AG08396 (cell line): ENCODE data around the gene CUX1.
"Not testable (repeated sequence)": the region's sequence is repeated elsewhere in the genome, so short reads cannot be mapped to it uniquely, and the experiment has no call there.

Experiments
- DNase-seq: peaks from one replicate; pipeline ENCODE4 v3.0.0; 2012; ENCODE audit warnings: low spot score, mixed read lengths

CUX1 gene, protein sequence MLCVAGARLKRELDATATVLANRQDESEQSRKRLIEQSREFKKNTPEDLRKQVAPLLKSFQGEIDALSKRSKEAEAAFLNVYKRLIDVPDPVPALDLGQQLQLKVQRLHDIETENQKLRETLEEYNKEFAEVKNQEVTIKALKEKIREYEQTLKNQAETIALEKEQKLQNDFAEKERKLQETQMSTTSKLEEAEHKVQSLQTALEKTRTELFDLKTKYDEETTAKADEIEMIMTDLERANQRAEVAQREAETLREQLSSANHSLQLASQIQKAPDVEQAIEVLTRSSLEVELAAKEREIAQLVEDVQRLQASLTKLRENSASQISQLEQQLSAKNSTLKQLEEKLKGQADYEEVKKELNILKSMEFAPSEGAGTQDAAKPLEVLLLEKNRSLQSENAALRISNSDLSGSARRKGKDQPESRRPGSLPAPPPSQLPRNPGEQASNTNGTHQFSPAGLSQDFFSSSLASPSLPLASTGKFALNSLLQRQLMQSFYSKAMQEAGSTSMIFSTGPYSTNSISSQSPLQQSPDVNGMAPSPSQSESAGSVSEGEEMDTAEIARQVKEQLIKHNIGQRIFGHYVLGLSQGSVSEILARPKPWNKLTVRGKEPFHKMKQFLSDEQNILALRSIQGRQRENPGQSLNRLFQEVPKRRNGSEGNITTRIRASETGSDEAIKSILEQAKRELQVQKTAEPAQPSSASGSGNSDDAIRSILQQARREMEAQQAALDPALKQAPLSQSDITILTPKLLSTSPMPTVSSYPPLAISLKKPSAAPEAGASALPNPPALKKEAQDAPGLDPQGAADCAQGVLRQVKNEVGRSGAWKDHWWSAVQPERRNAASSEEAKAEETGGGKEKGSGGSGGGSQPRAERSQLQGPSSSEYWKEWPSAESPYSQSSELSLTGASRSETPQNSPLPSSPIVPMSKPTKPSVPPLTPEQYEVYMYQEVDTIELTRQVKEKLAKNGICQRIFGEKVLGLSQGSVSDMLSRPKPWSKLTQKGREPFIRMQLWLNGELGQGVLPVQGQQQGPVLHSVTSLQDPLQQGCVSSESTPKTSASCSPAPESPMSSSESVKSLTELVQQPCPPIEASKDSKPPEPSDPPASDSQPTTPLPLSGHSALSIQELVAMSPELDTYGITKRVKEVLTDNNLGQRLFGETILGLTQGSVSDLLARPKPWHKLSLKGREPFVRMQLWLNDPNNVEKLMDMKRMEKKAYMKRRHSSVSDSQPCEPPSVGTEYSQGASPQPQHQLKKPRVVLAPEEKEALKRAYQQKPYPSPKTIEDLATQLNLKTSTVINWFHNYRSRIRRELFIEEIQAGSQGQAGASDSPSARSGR (N-terminal part only)

DNA sequence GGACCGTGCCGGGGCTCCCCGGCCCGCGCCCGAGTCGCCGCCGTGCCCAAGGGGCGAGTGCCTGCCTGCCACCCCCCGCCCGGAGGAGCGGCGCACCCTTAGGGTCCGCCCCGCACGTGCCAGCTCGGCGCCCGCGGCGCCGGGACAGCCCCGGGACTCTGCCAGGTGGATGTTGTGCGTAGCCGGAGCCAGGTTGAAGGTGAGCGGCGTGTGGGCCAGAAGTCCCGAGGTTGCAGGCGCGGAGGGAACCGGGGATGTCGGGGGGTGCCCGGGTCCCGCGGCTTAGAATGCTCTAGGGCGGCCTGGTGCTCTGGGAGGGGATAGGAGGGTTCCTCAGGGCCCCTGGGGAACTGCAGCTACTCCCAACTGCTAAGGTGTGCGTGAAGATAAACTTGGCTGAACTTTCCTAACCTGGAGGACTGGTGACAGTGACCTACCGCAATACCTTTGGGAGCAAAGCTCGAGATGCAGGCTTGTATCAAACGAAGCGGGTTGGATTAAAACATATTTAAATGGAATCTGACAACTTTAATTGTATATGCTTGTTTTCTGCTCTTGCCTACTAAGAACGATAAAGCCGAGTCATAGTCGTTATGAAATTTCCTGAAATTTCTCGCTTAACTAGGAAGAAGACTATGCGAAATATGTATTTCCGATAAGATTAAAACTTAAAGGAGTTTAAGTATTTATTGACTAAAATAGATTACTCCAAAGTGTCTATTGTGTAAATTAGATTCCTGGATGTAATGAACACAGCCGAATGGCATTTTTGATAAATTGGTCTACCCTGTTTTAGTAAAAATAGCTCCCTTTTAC is at the start of gene CUX1:
Gene CUX1, plus strand, starts transcription at position 156 of the 816 bp plus-strand sequence. Its CDS starts 14 bp downstream, at position 170.
- DNase-seq: peak; percentile 41

DNA sequence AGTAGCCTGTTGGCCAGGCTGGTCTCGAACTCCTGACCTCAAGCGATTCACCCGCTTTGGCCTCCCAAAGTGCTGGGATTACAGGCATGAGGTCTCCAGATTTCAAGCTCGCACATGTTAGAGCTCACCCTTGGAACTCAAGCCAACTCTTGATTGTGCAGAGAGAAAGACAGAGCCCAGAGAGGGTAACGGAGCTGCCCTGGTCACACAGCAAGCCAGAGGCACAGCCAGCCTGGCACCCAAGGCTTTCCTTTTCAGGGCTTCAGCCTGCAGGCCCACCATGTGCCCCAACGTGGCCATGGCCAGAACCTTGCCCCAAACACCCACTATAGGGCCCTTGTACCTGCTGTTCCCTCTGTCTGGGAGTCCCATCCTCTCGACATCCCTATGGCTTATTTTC is 49.1 kb upstream of the CUX1 start:
- DNase-seq: no peak

DNA sequence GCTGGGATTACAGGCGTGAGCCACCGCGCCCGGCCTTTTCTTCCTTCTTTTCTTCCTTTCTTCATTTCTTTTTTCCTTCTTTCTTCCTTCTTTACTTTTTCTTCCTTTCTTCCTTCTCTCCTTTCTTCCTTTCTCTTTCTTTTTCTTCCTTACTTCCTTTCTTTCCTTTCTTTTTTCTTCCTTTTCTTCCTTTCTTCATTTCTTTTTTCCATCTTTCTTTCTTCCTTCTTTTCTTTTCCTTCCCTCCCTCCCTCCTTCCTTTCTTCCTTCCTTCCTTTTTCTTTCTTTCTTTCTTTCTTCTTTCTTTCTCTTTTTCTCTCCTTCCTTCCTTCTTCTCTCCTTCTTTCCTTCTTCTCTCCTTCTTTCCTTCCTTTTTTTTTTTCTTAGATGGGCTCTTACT is 47.0 kb upstream of the CUX1 start:
- no peak for DNase-seq

DNA sequence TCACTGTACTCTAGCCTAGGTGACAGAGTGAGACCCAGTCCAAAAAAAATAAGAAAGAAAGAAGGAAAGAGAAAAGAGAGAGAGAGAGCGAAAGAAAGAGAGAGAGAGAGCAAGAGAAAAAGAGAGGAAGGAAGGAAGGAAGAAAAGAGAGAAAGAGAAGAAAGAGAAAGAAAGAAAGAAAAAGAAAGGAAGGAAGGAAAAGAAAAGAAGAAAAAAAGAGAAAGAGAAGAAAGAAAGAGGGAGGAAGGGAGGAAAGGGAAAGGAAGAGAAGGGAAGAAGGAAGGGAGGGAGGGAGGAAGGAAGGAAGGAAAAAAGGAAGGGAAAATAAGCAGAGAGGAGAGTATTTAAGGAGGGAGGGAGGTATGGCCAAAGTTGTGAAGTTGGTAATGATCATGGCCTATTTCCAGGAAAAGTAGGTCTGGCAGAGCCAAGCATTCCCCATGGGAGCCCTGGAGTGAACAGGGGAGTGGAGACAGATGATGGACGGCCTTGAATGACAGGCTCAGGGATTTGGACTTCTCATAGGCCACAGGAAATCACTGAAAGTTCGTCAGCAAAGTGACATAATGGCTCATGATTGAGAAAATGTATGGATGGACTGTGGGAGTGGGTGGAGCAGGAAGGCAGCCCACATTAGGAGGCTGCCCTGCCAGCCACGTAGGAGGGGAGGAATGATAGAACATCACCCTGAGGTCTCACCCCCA is 44.8 kb upstream of the CUX1 start:
- no peak for DNase-seq

DNA sequence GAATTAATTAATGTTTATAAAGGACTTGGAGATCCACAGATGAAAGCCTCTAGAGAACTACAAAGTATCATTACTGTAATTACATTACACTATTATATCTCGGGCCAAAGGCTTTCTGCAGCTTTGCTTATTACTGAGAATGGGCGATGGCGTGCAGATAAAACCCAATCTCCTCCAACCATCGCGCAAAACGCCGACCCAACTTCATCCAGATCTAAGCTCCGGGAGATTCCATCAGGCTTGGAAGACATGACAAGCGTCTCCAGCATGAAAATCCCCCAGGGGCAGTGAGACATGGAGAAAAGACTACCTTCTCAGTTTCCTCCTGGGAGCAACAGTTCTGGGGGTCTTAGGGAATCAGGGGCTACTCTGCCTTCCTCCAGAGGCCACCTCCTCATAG is 42.2 kb upstream of the CUX1 start:
- DNase-seq: no peak

DNA sequence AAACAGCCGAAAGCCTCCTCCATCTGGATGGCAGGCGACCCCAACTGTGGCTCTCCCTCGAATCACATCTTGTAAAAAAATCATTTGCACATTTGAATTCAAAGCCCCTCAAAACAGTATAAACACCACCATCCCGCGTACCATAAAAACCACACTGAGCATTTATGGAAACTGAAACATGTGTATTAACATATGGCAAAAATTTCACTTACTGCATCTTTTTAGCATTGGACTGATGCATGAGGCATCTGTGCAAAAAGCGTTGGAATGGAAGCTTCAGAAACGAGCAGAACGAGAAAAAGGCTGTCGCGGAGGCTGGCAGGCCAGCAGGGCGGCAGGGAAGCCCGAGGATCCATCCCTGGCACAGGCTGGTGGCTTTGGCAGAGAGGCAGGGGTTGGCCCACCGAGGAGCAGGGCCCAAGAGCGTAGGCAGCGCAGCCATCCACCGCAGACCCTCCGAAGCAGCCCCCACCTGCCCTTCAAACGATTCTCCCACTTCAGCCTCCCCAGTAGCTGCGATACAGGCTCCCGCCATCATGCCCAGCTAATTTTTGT is 39.3 kb upstream of the CUX1 start:
- DNase-seq: no peak

DNA sequence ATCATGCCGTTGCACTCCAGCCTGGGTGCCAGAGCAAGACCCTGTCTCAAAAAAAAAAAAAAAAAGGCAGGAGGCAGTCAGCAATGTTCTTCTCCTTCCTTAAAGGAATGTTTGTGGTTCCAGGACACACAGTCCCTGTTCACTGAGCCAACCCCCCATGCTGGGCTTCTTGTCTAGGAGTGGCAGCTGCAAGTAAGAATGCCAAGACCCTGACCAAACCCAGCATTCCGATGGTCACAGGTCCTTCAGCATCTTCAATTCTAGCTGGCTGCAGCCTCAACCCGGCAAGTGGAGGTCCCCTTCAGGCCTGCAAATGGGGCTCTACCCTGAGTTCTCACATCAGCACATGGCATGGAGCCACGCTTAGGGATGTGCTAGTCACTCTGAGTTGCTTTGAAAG is 38.2 kb upstream of the CUX1 start:
- DNase-seq: no peak

DNA sequence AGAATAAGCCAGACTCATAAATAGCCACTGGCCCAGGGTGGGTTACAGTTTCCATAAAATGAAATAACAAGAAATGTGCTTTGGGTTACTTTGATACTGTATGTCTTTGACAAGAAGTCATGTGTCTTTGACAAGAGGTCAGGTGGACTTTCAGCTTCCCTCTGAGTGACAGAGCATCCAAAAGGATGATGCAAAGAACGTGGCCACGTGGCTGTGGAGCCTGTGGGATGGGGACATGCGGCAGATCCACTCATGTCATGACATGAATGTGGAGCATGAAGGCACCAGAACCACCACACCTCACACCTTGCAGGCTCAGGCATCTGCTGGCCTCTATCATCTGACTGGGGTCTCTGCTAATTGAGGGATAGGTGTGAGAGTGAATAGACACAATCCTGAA is 37.1 kb upstream of the CUX1 start:
- DNase-seq: no peak

DNA sequence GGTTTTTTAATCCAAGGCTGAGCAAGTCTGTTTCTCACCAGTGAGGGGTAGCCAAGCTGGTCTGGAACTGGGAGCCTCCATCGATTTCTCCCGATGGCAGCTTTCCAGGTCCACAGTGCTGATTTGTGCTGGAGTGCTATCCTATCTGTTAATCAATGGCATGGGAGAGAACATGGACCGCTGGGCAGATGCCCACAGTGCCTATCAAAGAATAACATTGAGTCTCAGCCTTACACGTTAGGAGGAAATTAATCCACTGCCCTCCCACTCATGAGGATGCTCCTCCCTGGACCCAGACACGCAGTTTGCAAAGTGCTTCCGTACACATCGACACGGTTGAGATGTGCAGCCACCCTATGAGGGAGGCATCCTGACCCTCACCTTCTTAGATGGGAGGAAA is 36.0 kb upstream of the CUX1 start:
- no peak for DNase-seq

DNA sequence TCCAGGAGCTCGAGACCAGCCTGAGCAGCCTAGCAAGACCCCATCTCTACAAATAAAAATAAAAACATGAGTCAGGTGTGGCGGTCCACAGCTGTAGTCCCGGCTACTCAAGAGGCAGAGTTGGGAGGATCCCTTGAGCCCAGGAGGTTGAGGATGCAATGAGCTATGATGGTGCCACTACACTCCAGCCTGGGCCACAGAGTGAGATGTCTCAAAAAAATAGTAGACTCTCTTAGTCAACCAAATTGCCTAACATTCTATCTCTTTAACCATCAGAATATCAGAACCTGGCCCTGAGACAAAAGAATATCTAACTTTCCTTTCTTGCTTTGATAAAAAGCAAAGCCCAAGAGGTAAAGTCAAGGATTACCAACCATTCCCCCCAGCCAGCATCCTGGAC is 35.0 kb upstream of the CUX1 start:
- DNase-seq: no peak

DNA sequence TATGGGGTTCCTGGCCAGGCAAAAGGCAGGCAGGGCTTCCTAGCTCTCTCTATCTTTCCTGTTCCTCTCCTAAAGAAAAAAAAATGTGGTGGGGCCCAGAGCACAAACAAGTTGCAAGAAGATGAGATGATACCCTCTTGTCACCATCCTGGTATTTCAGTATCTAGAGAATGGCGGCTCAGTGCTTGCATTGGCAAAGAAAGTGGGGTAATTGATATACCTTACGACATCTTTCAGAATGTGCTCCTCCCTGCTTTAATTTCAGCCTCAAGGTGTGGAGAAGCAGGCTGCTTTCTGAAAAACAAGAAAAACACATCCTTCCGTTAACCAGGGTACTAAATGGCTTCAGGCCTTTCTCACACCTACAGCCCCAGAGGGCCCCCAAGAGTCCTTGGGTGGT is 34.5 kb upstream of the CUX1 start:
- no peak for DNase-seq

DNA sequence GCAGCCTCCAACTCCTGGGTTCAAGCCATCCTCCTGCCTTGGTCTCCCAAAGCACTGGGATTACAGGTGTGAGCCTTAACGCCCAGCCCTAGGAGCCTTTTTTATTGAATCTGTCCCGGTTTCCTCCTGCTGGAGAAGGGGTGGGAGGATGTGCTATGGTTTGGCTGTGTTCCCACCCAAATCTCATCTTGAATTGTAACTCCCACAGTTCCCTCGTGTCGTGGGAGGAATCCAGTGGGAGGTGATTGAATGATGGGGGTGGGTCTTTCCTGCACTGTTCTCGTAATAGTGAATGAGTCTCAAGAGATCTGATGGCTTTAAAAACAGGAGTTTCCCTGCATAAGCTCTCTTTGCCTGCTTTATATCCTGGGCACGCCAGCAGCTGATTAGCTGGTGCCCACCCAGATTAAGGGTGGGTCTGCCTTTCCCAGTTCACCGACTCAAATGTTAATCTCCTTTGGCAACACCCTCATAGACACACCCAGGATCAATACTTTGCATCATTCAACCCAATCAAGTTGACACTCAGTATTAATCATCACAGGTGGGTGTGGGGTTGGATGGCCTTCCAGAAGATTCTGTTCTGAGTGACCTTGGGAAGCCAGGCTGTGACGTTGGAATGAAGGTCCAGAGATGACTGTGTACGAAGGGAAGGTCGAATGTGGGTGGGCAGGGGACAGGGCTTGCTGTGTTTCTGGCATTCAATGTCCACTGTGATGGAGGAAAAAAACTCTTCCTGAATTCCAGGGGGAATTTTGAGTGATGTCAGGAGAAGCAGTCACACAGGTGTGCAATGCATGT is 33.8 kb upstream of the CUX1 start:
- DNase-seq: no peak

DNA sequence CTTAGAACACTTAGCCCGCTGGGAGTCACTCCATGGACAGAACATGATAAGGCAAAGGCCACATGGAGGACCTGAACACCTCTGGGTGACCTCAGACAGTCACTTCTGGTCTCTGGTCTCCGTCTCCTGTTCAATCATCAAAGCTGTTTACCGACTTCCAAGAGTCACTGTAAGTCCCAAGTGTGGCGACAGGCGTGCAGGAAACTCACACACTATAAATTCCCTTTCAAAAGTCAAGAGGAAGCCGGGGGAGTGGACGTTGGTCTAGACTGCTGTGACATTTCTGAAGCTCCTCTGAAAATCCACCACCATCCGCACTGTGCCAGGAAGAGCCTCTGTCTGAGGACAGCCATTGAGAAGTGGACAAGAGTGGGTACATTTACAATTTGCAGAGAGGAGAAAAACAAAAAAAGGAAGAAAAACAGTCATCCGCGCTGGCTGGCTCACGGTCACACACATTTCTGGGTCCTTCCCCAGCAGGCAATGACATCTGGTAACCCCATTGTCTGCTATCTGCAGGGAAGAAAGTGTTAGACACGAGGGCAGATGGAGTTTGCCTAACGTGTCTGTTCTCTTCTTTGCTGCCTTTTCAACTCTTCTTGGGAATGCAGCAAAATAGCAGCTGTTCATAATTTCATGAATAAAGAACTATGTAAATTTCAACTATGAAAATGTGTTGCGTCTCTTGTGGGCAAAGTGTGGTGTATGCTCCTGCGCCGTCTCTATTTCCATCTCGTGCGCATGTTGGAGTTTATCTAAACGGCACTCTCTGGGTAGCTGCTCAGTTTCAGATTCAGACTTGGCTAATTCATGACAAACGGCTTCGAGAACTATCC is 32.9 kb upstream of the CUX1 start:
- no peak for DNase-seq

DNA sequence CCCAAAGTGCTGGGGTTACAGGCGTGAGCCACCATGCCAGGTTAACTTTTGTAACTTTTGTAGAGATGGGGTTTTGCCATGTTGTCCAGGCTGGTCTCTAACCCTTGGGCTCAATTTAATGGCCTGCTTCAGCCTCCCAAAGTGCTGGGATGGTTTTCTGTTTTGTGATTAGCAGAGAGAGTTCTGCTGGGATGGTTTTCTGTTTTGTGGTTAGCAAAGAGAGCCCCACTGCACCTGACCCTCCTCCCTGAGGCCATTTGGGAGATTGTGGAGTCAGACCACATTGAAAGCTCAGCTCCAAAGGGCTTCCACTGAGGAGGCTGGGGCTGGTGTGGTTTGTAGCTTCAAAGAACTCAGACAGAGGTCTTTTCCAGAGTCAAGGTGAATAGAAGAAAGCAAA is 29.6 kb upstream of the CUX1 start:
- DNase-seq: no peak

DNA sequence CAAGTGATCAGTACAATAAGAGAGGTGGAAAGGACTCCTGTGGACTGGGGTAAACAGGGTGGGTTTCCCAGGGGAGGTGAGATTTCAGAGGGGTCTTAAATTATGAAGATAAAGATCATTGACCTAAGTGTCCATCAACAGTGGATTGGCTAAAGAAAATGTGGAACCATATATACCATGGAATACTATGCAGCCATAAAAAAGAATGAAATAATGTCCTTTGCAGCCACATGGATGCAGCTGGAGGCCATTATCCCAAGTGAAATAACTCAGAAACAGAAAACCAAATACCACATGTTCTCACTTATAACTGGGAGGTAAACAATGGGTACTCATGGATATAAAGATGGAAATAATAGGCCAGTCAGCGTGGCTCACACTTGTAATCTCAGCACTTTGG is 28.9 kb upstream of the CUX1 start:
- DNase-seq: no peak

DNA sequence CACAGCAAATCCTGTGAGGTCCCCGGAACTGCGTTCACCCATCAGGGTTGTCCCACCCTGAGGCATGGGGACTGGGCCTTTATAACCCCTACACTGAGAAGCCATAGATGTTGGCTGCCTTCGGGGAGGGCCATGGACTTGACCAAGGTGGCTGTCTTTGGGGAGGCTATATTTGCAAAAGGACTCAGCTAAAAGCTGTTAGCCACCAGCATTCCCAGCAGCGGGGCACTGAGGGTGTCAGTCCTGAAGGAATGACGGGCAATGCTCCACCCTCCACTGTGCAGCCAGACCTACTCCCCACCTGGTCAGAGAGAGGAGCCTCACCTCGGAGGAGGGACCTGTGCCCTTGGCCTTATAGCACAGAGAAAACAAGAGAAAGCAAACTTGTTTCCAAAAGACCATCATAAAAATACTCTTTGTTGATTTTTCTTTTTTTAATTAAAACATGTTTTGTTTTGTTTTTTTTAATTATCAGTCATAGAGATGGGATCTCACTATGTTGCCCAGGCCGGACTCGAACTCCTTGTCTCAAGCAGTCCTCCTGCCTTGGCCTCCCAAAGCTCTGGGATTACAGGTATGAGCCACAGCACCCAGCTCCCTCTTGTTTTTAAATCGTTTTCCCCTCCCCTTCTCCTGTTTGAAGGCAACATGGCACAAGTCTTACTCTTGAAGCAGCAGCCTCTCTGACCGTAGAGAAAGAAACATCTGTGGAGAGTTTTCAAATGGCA is 26.7 kb upstream of the CUX1 start:
- no peak for DNase-seq

DNA sequence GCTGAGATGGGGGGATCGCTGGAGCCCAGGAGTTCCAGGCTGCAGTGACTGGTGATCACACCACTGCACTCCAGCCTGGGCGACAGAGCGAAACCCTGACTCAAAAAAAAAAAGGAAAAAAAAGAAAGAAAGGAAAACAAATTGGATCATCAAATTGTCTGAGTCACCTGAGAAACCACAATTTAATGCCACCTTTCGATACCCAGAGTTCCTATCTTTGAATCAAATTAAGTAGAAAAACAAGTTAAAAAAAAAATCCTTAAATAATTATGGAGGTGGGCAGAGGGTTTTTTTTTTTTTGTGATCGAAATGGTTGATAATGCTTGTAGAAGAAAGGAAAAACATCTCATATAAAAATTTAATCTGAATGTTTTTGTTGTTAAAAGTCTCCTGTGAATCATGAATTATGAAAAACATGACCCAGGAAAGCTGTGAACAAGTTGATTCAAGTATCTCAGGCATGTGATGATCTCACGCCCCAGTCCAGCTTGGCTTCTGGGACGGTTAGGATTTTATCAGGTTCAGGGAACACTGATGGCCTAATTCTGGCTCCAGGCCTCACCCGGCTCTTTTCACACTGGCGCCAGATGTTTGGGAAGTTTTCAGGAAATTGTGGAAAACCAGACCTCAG is 25.3 kb upstream of the CUX1 start:
- DNase-seq: no peak

DNA sequence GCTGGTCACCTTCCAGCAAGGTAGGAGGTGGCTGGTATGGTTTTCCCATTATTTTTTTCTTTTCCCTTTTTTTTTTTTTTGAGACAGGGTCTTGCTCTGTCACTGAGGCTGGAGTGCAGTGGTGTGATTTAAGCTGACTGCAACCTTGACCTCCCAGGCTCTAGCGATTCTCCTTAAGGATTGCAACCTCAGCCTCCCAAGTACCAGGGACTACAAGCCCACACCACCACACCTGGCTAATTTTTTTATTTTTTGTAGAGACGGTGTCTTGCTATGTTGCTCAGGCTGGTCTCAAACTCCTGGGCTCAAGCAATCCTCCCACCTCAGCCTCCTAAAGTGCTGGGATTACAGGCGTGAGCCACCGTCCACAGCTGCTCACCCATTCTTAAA is 24.7 kb upstream of the CUX1 start:
- not testable (repeated sequence) for DNase-seq
